Activated CD4-positive, CD25-positive, alpha-beta regulatory T cell treated with anti-CD3 and anti-CD28 coated beads, Interleukin-2, amount 50 U/mL, for 72 hours (primary cell): ENCODE measurements around the gene GRIN2A.

ENCODE experiments used
- DNase-seq: peaks from one replicate; pipeline ENCODE4 v3.0.0; 2021

GRIN2A gene

DNA sequence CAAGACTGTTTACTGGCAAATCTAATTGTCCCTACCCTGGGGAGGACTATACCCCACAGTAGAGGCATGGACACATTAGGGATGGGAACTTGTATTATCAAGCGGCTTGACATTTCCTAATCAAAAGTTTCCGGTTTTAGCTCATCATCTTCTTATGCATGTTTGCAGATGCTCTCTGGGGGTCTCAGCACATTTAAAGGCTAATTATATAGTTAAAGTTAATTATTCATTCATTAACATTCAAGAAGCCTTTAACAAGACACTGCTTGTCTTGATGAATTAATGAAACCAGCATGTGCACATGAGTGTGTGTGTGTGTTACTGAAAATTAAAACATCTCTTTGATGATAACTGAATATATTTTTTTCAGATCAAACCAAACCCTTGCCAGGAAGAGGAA lies 377.1 kb downstream of the GRIN2A start:
- no peak for DNase-seq

DNA sequence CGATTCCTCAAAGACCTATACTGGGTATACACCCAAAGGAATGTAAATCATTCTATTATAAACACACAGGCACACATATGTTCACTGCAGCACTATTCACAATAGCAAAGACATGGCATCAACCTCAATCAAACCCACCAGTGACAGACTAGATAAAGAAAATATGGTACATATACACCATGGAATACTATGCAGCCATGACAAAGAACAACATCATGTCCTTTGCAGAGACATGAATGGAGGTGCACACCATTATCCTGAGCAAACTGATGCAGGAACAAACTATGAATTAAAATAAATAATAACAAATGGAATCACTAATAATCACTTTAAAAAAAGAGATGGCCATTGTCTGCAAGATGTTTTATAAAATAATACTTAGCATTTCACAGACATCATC lies 380.1 kb downstream of the GRIN2A start:
- DNase-seq: no peak

DNA sequence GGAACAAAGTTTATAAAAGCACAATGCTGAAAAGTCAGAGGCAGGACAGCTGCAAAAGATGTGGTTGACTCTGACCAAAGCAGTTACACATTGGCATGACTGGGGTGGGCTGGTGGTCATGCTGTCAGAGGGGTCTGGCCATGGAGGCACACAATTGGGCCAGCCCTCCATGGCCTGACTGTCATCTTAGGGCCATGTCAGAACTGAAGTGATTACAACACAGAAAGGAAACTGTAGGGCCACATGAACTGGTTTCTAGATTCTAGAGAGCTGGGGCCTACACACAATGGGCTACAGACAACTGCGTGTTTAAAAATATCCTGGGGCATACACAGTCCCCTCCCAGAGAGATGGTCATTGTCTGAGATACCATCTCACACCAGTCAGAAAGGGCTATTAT lies 380.6 kb downstream of the GRIN2A start:
- DNase-seq: no peak

DNA sequence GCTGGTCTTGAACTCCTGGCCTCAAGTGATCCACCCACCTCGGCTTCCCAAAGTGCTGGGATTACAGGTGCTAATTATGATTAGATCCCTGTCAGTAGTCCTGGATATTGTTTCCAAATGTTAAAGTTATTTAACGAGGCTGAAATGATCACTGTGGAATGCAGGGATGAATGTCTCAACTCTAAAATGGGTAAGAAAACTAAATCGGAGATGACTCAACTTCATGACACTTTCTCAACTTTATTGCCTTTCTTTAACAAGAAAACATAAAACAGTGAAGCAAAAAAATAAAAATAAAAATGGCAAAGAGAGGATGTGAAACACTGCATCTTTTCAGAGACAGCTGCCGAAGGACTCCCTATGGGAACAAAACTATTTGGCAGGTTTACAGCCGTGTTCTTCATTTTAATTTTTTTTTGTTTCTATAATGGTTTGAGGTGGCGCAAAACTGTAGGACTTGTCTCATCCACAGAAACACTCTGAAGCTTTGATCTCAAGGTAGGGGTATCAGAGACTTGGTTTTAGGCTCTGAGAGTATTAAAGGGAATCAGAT lies 382.0 kb downstream of the GRIN2A start:
- DNase-seq: no peak

DNA sequence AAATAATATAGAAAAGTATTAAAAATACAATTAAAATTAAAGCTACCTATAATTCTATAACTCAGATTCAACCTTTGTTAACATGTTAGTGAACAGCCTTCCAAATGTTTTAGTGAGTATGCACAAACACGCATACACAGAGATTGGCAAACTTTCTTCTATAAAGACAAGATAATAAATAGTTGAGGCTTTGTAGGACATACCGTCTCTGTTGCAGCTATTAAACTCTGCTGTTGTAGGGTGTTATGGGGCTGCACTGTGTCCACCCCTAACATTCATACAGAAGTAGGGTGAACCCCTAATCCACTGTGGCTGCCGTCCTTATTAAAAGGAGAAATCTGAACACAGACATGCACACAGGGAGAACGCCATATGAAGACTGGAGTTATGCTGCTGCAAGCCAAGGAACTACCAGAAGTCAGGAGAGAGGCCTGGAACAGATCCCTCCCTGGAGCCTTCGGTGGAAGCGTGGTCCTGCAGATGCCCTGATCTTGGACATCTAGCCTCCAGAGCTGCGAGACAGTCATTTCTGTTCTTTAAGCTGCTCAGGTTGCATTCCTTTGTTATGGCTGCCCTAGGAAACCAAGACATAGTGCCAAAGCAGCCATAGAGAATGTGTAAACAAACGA lies 383.2 kb downstream of the GRIN2A start:
- DNase-seq: no peak

DNA sequence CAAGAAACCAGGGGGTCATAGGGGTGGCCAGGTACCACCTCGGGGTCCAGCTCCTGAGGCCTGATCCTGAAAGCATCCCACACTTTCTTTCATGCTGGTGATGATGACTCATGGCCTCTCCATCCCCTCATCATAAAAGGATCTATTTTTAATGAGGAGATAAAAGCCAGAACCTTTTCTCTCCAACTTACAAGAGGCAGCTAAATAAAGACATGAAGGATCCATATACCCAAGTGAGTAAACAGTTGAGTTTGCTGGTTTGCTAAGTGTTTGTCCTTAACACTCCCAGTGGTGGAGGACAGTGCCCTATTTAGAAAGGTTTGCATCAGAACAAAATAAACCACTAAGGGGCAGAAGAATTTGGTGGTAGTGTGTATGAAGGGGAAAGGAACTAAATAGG lies 383.8 kb downstream of the GRIN2A start:
- DNase-seq: no peak

DNA sequence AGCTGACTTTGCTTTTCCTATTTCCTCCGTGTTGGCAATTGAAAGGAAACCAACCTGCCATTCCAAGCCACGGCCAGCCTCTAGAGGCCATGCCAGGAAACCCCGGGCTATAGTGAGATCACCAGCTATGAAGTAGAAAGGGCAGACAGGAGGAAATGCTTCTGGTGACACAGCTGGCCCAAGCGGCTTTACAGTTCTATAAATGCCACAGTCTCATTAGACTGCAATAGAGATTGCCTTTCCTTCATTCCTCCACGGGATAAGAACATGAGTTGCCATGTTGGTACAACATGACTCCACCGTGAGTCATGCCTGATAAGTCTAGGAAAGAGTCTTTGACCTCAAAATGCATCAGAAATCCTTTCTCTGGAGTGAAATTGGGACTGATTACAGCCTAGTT lies 384.9 kb downstream of the GRIN2A start:
- no peak for DNase-seq

DNA sequence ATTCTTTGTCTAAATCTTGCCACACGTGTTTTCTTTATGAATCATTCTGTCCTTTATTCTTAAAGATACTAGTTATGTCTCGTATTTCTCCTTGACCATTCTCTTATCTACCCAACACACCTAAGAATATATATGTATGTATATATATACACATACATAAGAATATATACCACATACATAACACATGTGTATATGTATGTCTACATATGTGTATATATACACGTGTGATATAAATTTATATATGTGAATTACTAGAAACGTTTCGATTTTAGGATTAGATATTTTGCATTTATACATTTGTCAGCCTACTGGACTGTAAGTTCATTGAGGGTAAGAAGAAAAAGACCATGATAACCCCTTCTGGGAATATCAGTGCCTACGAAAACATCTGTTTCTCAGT lies 388.6 kb downstream of the GRIN2A start:
- no peak for DNase-seq

DNA sequence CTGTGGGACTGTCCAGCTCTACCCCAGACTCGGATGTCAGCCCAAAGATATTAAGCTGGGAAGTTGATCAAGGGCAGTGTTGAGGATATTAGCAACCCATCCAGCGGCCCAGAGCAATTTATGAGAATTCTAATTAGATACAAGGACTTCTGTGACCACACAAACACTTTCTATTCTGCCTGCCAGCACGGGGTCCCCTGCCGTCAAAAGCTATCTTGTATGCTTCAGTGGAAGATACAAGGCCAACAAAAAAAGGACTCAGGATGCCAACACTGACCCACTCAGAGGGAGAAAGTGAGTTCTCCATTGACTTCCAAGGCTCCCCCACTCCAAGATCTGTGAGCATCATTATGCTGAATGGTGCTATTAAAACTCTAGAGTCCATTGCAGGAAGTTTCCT lies 390.7 kb downstream of the GRIN2A start:
- DNase-seq: no peak

DNA sequence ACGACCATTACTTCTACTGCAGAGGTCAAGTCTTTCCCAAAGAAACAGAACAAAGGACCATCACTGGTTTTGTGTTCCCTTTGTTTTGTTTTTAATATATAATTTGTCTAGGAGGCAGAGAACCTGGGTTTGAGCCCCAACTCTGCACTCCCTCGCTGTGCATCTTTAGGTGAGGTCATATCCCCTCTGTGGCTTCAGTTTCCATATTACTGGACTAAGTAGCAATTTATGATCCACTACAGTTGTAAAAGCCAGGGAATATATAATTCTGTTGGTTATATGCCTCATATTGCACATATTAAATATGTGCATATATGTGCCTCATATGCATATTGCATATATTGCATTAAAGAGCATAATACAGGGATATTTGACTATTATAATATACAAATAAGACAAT lies 392.0 kb downstream of the GRIN2A start:
- DNase-seq: no peak

DNA sequence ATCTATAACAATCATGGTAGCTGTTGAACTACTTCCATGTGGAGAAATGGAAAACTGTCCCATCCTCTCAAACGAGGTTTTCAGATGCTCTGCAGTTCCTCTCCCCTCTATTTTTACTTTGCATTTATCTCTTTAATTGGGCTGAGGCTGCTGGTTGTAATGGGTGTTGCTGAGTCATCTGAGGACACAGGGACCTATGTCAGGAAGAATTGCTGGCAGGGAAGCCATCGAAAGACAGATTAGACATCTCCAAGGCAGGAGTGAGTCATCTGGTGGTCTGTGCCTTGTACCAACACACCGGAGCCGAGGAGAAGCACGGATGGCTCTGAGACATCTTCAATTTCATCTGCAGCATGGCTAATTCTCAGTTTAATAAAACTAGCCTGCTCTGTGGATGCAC lies 394.5 kb downstream of the GRIN2A start:
- DNase-seq: no peak

DNA sequence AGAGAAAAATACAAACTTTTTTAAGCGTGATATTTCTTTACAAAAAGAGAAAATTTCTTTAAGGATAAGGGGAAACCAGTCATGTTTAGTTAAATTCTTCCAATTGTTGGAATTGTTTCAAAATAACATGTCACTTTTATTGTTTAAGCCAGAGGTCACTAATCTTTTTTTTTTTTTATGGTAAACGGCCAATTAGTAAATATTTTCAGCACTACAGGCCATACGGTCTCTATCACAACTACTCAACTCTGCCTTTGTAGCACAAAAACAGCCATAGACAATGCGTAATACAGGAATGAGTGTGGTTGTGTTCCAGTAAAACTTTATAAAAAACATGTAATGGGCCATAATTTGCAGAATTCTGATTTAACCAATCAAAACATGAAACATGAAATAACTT lies 401.4 kb downstream of the GRIN2A start:
- no peak for DNase-seq

DNA sequence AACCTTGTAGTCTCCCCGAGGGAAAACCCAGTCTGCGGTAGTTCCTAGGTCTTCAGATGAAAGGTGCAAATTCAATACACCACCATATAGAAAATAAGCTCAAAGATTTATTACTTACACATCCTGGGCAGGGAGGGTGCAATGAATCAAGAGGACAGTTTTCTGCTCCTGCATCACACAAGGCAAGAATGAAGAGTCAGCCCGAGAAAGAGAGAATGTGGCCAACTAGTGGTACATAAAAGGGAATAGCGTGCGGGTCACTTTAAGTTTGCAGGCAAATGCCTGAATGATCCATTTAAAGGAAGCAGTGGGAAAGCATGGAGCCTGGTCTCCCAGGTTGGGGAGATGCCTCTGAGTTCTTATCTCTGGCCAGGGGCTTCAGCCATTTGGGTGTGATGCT lies 403.4 kb downstream of the GRIN2A start:
- no peak for DNase-seq

DNA sequence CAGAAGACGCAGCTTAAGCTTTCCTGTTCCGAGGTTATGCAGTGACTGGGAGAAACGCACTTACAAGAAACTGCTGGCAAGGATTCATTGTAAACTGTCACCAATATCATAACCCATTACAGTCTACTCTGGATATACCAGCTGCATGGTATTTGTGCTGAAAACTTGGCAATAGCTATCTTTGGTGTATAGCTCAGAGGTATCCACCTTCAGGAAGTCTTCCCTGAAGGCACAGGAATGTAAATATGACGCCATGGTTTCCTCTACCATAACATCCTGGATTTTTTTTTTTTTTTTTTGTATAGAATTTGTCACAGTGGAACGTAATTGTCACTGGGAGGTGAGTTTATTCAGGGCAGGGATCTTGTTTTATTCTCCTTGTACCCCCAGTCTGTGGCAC lies 406.2 kb downstream of the GRIN2A start:
- no peak for DNase-seq

DNA sequence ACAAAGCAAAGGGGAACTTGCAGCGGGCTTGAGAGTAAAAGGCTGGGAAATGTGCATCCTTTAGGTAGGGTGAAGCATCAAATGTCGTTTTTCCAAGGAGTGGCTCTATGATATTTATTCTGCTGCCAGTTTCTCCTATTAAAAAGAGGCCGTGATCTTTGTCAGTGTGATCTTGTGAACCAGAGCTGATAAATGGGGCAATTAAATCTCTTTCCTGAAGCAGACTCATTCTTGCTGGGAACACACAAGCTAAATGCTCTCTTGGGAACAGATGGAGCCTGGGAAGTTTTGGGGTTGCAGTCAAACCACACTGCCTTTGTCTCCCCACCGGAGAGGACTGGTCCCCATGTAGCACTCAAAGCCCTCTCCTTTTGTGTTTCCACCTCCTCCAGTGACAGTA lies 408.9 kb downstream of the GRIN2A start:
- DNase-seq: no peak

DNA sequence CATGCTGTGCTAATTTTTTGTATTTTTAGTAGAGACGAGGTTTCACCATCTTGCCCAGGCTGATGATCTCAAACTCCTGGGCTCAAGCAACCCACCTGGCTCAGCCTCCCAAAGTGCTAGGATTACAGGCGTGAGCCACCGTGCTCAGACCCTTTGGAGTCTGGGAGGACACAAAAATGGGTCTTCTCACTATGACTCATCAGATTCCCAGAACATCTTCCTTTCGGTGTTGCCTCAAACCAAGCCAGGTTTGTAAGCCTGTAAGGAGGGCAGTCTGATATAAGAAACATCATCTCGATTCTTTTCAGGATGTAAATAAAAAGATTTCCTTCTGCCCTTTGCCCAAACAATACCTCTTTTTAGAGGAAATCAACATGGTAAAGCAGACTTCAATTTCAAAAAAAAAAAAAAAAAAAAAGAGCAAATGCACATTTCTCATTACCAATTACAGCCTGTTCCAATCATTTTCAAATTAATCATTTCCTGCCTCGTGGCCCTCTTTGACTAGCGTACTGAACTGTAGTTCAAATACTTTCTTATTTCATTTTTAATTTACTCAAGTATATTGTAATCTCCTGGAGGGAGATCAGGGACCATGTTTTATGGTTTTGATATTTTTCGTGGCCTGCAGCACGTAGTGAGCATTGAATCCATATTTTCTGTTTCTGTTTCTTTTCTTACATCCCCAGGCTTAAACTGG lies 409.6 kb downstream of the GRIN2A start:
- DNase-seq: no peak

DNA sequence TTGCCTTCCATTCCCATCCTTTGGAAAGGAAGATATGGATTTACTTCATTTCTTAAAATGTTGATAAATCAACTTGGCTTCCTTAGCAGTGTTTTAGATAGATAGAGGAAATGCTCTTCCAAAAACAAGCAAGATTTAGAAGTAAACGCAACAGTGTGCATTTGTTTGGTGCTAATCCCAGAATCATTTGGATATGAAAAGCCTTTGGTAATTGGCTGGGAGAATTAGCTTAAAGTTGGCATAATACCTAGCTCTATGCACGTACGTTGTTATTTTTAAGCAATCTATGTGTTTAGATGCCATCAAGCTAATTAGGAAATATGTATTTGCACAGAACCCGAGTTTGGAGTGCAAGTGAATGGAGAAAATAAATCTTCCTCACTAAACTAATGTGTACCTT lies 415.3 kb downstream of the GRIN2A start:
- no peak for DNase-seq

DNA sequence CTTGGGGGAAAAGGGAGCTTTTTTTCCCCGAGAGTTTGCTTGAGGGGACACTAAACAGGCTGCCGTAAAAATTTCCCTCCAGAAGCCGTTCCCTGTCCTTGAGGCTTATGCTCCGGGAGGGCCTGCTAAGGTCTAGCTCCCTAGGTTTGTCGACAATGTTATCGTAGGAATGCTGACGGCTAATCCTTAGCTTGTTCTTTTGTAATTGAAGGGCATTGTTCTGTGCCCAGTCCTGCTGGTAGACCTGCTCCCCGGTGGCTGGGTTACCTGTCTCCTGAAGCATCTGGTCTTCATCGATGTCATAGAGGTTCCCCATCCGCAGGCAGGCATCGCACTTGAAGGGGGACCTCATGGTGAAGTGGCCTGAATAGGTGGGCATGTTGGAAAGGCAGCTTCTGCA lies 418.7 kb downstream of the GRIN2A start:
- DNase-seq: no peak

DNA sequence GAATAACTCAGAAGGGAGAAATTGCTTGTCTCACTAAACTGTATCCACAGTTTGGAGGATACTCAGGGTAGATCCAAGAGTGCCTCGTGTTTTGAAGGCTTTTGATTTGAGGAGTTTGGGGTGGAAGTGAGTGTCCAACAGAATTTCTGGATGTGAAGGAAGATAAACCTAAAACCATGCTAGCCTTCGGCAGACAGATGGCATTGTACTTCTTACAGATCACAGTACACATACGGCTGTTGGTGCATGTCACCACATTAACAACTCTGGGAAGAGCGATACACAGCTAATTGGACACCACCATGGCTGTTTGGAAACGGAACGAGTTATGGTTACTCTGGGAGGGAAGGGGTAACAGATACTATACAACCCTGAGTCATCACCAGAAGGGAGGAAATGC lies 420.4 kb downstream of the GRIN2A start:
- no peak for DNase-seq

DNA sequence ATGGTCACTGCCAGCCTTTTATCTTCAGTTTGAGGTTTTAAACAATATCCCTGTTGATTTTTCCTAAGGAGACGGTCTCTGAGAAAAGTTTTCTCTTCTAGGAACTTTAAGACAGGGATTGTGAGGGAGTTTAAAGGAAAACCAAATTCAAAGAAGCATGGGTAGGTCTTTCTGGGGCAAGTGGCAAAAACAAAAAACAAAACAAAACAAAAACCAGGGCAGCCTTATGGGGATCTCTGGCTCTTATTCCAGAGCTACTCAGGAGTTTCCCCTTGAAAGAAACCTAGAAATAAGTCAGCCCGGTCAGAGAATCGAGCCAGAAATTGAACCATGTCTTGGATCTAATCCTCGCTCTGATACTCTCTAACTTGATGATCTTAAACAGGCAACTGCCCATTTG lies 424.5 kb downstream of the GRIN2A start:
- DNase-seq: no peak

DNA sequence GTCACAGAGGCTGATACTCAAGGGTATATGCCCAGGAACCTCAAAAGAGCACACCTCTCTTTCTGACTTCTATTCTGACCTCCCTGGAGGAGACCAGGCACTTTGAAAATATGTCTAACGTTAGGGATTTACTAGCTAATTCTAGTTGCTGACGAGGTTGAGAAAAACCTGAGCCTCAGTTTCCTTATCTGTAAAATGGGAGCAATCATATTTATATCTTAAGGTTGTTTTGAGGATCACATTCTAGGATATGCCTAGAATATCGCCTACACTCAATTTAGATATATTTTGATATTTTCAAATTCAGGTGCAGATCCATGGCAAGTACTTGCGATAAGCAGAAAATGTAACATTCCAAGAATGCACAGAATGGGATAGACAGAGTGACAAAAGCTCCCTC lies 425.8 kb downstream of the GRIN2A start:
- DNase-seq: no peak

DNA sequence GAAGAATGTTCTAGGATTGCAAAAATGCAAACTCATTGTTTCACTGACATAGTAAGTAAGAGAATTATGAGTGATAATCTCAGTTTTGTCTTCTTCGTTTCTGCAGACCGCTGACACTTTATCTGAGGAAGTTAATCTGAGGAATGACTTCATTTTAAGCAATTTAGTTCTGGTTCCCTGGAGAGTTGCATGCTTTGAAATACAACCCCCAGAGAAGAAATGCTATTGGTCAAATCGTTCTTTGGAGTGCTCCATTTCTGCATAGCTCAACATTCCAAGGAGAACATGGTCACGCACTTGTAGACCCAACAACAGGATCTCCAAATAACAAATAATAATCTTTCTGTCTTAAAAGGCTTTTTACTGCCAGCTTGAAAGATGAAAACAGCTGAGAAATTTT lies 427.1 kb downstream of the GRIN2A start:
- no peak for DNase-seq

DNA sequence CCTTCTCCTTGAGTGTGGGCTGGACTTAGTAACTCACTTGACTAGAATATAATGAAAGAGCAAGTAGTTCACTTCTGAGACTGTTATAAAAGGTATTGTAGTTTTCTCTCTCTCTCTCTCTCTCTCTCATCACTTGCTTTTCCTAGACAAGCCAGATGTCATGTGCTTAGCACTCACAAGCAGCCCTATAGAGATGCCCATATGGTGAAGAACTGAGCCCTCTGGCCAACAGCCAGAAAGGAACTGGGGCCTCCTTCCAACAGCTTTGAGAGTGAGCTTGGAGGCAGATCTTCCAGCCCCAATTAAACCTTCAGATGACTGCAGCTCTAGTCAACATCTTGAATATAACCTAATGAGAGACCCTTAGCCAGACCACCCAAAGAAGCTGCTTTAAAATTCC lies 440.5 kb downstream of the GRIN2A start:
- no peak for DNase-seq

DNA sequence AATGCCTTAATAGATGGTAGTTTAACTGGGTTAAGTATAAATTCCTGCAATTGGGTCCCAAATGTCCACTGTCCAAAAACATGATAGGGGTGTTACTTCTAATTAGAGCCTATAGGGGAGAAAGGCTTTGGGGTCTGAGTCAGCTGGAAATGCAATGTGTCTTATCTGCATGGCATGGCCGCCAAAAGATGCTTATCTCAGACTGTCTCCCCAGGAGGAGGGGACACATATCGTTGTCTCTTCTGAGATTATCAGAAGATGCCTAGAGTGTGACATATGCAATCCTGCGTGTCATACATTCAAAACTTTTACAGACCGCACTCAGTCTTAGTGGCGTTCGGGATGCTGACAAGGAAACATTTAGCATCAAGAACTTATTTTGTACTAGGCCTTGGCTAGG lies 442.9 kb downstream of the GRIN2A start:
- no peak for DNase-seq

DNA sequence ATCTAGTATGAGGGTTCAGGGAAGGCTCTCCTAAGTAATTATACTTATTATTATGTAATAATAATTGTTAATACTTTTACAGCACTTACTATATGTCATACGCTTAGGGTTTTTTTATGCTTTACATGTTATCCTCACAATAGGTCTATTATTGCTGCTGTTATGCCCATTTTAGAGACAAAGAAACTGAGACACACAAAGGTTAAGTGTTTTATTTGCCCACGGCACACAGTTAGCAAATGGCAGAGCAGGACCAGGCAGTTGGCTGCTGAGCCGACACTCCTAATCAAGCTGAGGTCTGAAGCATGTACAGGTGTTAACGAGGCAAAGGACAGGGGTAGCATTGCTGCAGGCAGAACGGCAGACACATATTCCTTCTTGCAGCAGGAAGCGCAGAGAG lies 443.5 kb downstream of the GRIN2A start:
- DNase-seq: no peak
